H1 (cell line): Measurements from ENCODE around the gene PDZD2. TPM values are rescaled to one million over a fixed set of nuclear protein-coding genes. Genes with fewer than 3 reads are reported as not detected.

Experiments used
- CTCF ChIA-PET: fragments of 300-600 bp; sonication (Branson Sonifier 250); formaldehyde crosslinking; loops from one replicate; lab custom pipeline; 2021; ENCODE audit not compliant: partially characterized antibody; lab: Charles Lee
- POLR2A ChIA-PET: fragments of 300-600 bp; sonication (Branson Sonifier 250); formaldehyde crosslinking; loops from one replicate; lab custom pipeline; 2021; ENCODE audit warnings: inconsistent platforms; ENCODE audit not compliant: partially characterized antibody; lab: Charles Lee
- DNase-seq, 2 experiments: peaks; one replicate each; pipeline versions ENCODE4 v3.0.0 to v3.0.0-alpha.2; 2010 to 2022; ENCODE audit warnings: low spot score in 2 of 2, low read depth in 1 of 2, mixed read lengths in 1 of 2
- FAIRE-seq: peaks from 2 replicates; lab custom pipeline; 2011; peaks lifted over from hg19 to GRCh38; lab: Jason Lieb, UNC
- H2AFZ ChIP-seq: 2 replicates; pipeline ENCODE4 v1.8.1; 2012; ENCODE audit warnings: low read length, inconsistent platforms
- H2AK5ac ChIP-seq: 2 replicates; pipeline ENCODE4 v1.6.1; 2013; ENCODE audit warnings: low read depth, low read length
- H2BK120ac ChIP-seq: replicated peaks from 2 replicates; pipeline ENCODE3; 2013; ENCODE audit warnings: low read depth, low read length, inconsistent platforms
- H2BK12ac ChIP-seq: 2 replicates; pipeline ENCODE4 v1.6.1; 2013; ENCODE audit warnings: low read depth, low read length
- H2BK15ac ChIP-seq: 2 replicates; pipeline ENCODE4 v1.6.1; 2013; ENCODE audit warnings: low read length
- H2BK20ac ChIP-seq: 2 replicates; pipeline ENCODE4 v1.6.1; 2013; ENCODE audit warnings: low read length
- H2BK5ac ChIP-seq: 2 replicates; pipeline ENCODE4 v1.6.1; 2013; ENCODE audit warnings: low read depth, low read length
- H3K14ac ChIP-seq: 2 replicates; pipeline ENCODE4 v1.6.1; 2013; ENCODE audit warnings: inconsistent platforms; ENCODE audit not compliant: insufficient read length
- H3K18ac ChIP-seq: 2 replicates; pipeline ENCODE4 v1.6.1; 2013; ENCODE audit warnings: low read length; ENCODE audit errors: extremely low read depth
- H3K23ac ChIP-seq: 2 replicates; pipeline ENCODE4 v1.6.1; 2013; ENCODE audit warnings: inconsistent platforms; ENCODE audit not compliant: insufficient read length
- H3K23me2 ChIP-seq: 2 replicates; pipeline ENCODE4 v1.6.1; 2013; ENCODE audit warnings: low read depth, low read length
- H3K27ac ChIP-seq: 2 replicates; pipeline ENCODE4 v1.6.1; 2011; ENCODE audit warnings: low read depth, low read length, inconsistent platforms
- H3K27me3 ChIP-seq, 4 experiments: replicated peaks in 1 of 4; 1 replicate in 1 of 4; 2 replicates in 3 of 4; pipeline versions ENCODE4 v1.6.1 to v1.8.1; 2011 to 2013; ENCODE audit warnings: low read length in 3 of 4, mild to moderate bottlenecking in 3 of 4, inconsistent platforms in 2 of 4, mixed read lengths in 2 of 4, moderate library complexity in 1 of 4; ENCODE audit not compliant: control insufficient read depth in 3 of 4, insufficient read depth in 3 of 4; ENCODE audit errors: extremely low read depth in 1 of 4
- H3K36me3 ChIP-seq, 4 experiments: 2 replicates each; pipeline versions ENCODE4 v1.6.1 to v1.8.1; 2011 to 2013; ENCODE audit warnings: mild to moderate bottlenecking in 4 of 4, low read length in 3 of 4, moderate library complexity in 2 of 4, control low read depth in 1 of 4, inconsistent platforms in 1 of 4; ENCODE audit not compliant: insufficient read depth in 4 of 4, control insufficient read depth in 2 of 4
- H3K4ac ChIP-seq: replicated peaks from 2 replicates; pipeline ENCODE3; 2013; ENCODE audit warnings: low read length, low read depth, mixed read lengths, inconsistent platforms; ENCODE audit not compliant: insufficient read length
- H3K4me1 ChIP-seq, 4 experiments: replicated peaks in 1 of 4; 1 replicate in 1 of 4; 2 replicates in 3 of 4; pipeline versions ENCODE4 v1.6.1 to v1.8.1; 2011 to 2013; ENCODE audit warnings: low read length in 3 of 4, inconsistent platforms in 2 of 4, mixed read lengths in 1 of 4; ENCODE audit not compliant: insufficient read depth in 4 of 4, control insufficient read depth in 3 of 4
- H3K4me2 ChIP-seq, 2 experiments: 2 replicates each; pipeline versions ENCODE4 v1.6.1 to v1.8.1; 2011 to 2013; ENCODE audit warnings: low read depth in 2 of 2, low read length in 2 of 2, control low read depth in 1 of 2, inconsistent platforms in 1 of 2, mild to moderate bottlenecking in 1 of 2; ENCODE audit not compliant: insufficient read depth in 1 of 2
- H3K4me3 ChIP-seq, 4 experiments: fragments of 200-600, 300-600 bp in 1 of 4; sonication (generic), shearing (Covaris generic), sonication (Bioruptor Twin) in 1 of 4; 2 replicates each; pipeline versions ENCODE4 v1.5.1 to v1.8.1; 2011 to 2016; ENCODE audit warnings: low read length in 4 of 4, low read depth in 3 of 4, control low read depth in 2 of 4, inconsistent platforms in 2 of 4, mild to moderate bottlenecking in 2 of 4, mixed read lengths in 1 of 4, moderate library complexity in 1 of 4; ENCODE audit not compliant: insufficient read depth in 2 of 4; ENCODE audit errors: extremely low read depth in 1 of 4
- H3K56ac ChIP-seq: replicated peaks from 2 replicates; pipeline ENCODE3; 2013; ENCODE audit warnings: low read depth, mild to moderate bottlenecking, mixed read lengths, low read length, inconsistent platforms; ENCODE audit not compliant: insufficient read length
- H3K79me1 ChIP-seq: 2 replicates; pipeline ENCODE4 v1.6.1; 2013; ENCODE audit warnings: low read depth, low read length, control low read depth
- H3K79me2 ChIP-seq, 2 experiments: 2 replicates each; pipeline versions ENCODE4 v1.6.1 to v1.8.1; 2012 to 2013; ENCODE audit warnings: low read length in 2 of 2, mild to moderate bottlenecking in 2 of 2, inconsistent platforms in 1 of 2; ENCODE audit not compliant: insufficient read depth in 2 of 2, control insufficient read depth in 1 of 2
- H3K9ac ChIP-seq, 4 experiments: replicated peaks in 1 of 4; 1 replicate in 1 of 4; 2 replicates in 3 of 4; pipeline versions ENCODE4 v1.6.1 to v1.8.1; 2011 to 2013; ENCODE audit warnings: low read depth in 3 of 4, low read length in 3 of 4, control low read depth in 2 of 4, mild to moderate bottlenecking in 2 of 4, moderate library complexity in 2 of 4, inconsistent platforms in 1 of 4; ENCODE audit errors: extremely low read depth in 1 of 4
- H3K9me3 ChIP-seq, 2 experiments: 2 replicates each; pipeline versions ENCODE4 v1.6.1 to v1.8.1; 2012 to 2013; ENCODE audit warnings: mild to moderate bottlenecking in 2 of 2, moderate library complexity in 2 of 2, control low read depth in 1 of 2, inconsistent platforms in 1 of 2, low read depth in 1 of 2, low read length in 1 of 2, mixed read lengths in 1 of 2; ENCODE audit not compliant: insufficient read depth in 2 of 2
- H4K20me1 ChIP-seq, 2 experiments: replicated peaks in 1 of 2; 2 replicates each; pipeline versions ENCODE3 to v1.8.1; 2011 to 2013; ENCODE audit warnings: inconsistent platforms in 2 of 2, low read length in 2 of 2, mild to moderate bottlenecking in 1 of 2; ENCODE audit not compliant: insufficient read depth in 2 of 2, control insufficient read depth in 1 of 2
- H4K5ac ChIP-seq: 2 replicates; pipeline ENCODE4 v1.6.1; 2013; ENCODE audit warnings: low read length, low read depth, mixed read lengths, inconsistent platforms; ENCODE audit not compliant: insufficient read length
- H4K8ac ChIP-seq: 2 replicates; pipeline ENCODE4 v1.8.0; 2013; ENCODE audit warnings: mild to moderate bottlenecking, moderate library complexity, low read length, inconsistent platforms; ENCODE audit not compliant: insufficient read depth; ENCODE audit errors: extremely low read depth
- H4K91ac ChIP-seq: replicated peaks from 2 replicates; pipeline ENCODE3; 2013; ENCODE audit warnings: low read length, mixed read lengths, inconsistent platforms; ENCODE audit not compliant: insufficient read length
- BACH1 ChIP-seq: IDR thresholded peaks from 2 replicates; pipeline ENCODE4 v1.6.1; 2012; ENCODE audit warnings: low read length, improper control_type of control experiment
- BRCA1 ChIP-seq: IDR thresholded peaks from 2 replicates; pipeline ENCODE4 v1.6.1; 2012; ENCODE audit warnings: low read depth, low read length, improper control_type of control experiment
- CREB1 ChIP-seq: IDR thresholded peaks from 2 replicates; pipeline ENCODE4 v1.6.1; 2012; ENCODE audit warnings: inconsistent platforms
- FOSL1 ChIP-seq: IDR thresholded peaks from 2 replicates; pipeline ENCODE4 v1.6.1; 2011; ENCODE audit warnings: mild to moderate bottlenecking, low read depth, low read length, moderate library complexity; ENCODE audit not compliant: insufficient read depth
- POLR2A ChIP-seq, 2 experiments: IDR thresholded peaks; 1 replicate in 1 of 2; 2 replicates in 1 of 2; pipeline ENCODE4 v1.6.1; 2011; ENCODE audit warnings: low read depth in 2 of 2, low read length in 2 of 2, mild to moderate bottlenecking in 2 of 2; ENCODE audit errors: control extremely low read depth in 1 of 2
- POLR2AphosphoS5 ChIP-seq: IDR thresholded peaks from 2 replicates; pipeline ENCODE4 v1.6.1; 2011; ENCODE audit warnings: low read depth, low read length
- SP1 ChIP-seq: IDR thresholded peaks from 2 replicates; pipeline ENCODE4 v1.6.1; 2011; ENCODE audit warnings: low read depth, low read length
- TCF12 ChIP-seq: IDR thresholded peaks from 2 replicates; pipeline ENCODE4 v1.6.1; 2011; ENCODE audit warnings: low read depth, mild to moderate bottlenecking, low read length
- WGBS, 2 experiments: shearing (Covaris generic) in 1 of 2; methylation state at CpG; one replicate each; pipeline versions ENCODE4 v1.1.6 to v1.1.7; 2013 to 2015; ENCODE audit warnings: low lambda C conversion rate in 2 of 2, mixed read lengths in 2 of 2, inconsistent platforms in 1 of 2, low coverage in 1 of 2, missing lambda C conversion rate in 1 of 2; ENCODE audit not compliant: insufficient replicate concordance in 2 of 2, insufficient coverage in 1 of 2, insufficient read length in 1 of 2; ENCODE audit errors: extremely low coverage in 1 of 2, missing lambda C conversion rate in 1 of 2; 5-methylcytosine and 5-hydroxymethylcytosine counted together
- polyA plus RNA-seq, 7 experiments: library from polyadenylated mRNA; depleted of rRNA in 3 of 7; stranded (reverse) in 5 of 7; unstranded in 2 of 7; fragments of >200 nt in 5 of 7; fragments of 200-250 nt in 2 of 7; gene quantifications; 1 replicate in 5 of 7; 2 replicates in 1 of 7; 4 replicates in 1 of 7; pipeline versions ENCODE4 v1.2.1 to v1.2.3, GENCODE V29; 2011 to 2013; ENCODE audit warnings: missing spikeins in 2 of 7, mixed read lengths in 2 of 7
- total RNA-seq: library from RNA; stranded (reverse); fragmentation: NEBNext Ultra II Directional; extraction: Animal tissue kit (Norgen Biotek cat#: 25700); gene quantifications from 2 replicates; pipeline ENCODE4 v1.2.1, GENCODE V29; 2021
- TF ChIP-seq, protein P1 (sequence below): IDR thresholded peaks from 2 replicates; pipeline ENCODE4 v1.6.1; 2012; ENCODE audit warnings: inconsistent platforms
- TF ChIP-seq, protein P2 (sequence below): IDR thresholded peaks from 2 replicates; pipeline ENCODE4 v1.6.1; 2011; ENCODE audit warnings: low read length, improper control_type of control experiment

PDZD2 gene
- total and polyA plus RNA-seq, 2 of the 8 experiments (the other 6 are each of a cell fraction or from before 2014, with no cell fraction given), result 1.2 to 6.8 TPM

DNA sequence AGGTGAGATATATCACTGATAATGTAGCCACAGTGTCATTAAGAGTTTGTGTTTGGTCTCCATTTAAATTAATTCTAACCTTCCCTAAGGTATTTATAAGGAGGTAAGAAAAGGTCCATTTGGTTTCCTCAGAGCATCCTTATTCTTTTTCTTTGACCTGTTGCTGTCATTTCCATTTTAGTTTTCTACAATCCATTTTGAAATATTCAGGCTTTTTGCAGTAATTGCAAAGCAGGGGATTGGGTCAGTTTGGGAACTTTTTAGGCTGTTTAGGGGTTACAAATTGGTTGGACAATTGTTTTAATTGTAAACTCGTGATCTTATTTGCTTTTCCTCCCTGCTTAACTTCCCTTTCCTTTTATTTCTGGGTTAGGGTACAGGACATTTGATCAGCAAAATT is 42.6 kb upstream of the PDZD2 start:
- H3K4me1 ChIP-seq, result no peaks in the 10 kb centered on the region
- no peaks in the 10 kb centered on the region for H3K23me2 ChIP-seq
- H3K4ac ChIP-seq, result no peak overlapping the region
- TF ChIP-seq TCF12 (no peak), FOSL1 (no peak), POLR2A (IDR thresholded peaks at IDR 0.05; ENCODE audit: control extremely low read depth in 1 of 2, low read depth in 2 of 2, low read length in 2 of 2) (no peak), POLR2AphosphoS5 (no peak), BRCA1 (no peak), CREB1 (no peak), SP1 (no peak), BACH1 (no peak)
- TF ChIP-seq, protein P1, sequence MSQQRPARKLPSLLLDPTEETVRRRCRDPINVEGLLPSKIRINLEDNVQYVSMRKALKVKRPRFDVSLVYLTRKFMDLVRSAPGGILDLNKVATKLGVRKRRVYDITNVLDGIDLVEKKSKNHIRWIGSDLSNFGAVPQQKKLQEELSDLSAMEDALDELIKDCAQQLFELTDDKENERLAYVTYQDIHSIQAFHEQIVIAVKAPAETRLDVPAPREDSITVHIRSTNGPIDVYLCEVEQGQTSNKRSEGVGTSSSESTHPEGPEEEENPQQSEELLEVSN, result no peak
- TF ChIP-seq, protein P2, sequence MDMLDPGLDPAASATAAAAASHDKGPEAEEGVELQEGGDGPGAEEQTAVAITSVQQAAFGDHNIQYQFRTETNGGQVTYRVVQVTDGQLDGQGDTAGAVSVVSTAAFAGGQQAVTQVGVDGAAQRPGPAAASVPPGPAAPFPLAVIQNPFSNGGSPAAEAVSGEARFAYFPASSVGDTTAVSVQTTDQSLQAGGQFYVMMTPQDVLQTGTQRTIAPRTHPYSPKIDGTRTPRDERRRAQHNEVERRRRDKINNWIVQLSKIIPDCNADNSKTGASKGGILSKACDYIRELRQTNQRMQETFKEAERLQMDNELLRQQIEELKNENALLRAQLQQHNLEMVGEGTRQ, result no peak
- no peaks in the 10 kb centered on the region for H3K79me2 ChIP-seq
- H2BK120ac ChIP-seq, result no peak overlapping the region
- H3K27ac ChIP-seq, result no peak overlapping the region
- no peak overlapping the region for H2AK5ac ChIP-seq
- H3K4me3 ChIP-seq, result no peak overlapping the region
- no peak overlapping the region for H2BK15ac ChIP-seq
- 56% methylated on average over 1 of the region's 1 CpG; no CpG with 5 or more reads in 1 of the 2 experiments for WGBS, 2 experiments
- no peak overlapping the region for H3K14ac ChIP-seq
- FAIRE-seq, result no peak
- no peaks in the 10 kb centered on the region for H3K27me3 ChIP-seq
- H4K20me1 ChIP-seq, result no peaks in the 10 kb centered on the region
- H3K79me1 ChIP-seq, result no peaks in the 10 kb centered on the region
- H3K18ac ChIP-seq, result no peak overlapping the region
- ChIA-PET CTCF (interaction anchor here (1.5 to 1.6 kb wide), 2 partner anchors 13 to 42 kb away, joined by 3 to 9 read pairs; partner anchors contain the start of gene PDZD2), POLR2A (no interaction called here)
- H2BK5ac ChIP-seq, result no peak overlapping the region
- no peak overlapping the region for H3K4me2 ChIP-seq
- H3K9me3 ChIP-seq, result no peaks in the 10 kb centered on the region
- no peak overlapping the region for H4K5ac ChIP-seq
- H2AFZ ChIP-seq, result no peak overlapping the region
- H3K9ac ChIP-seq, result no peak overlapping the region
- no peak overlapping the region for H4K91ac ChIP-seq
- no peaks in the 10 kb centered on the region for H3K36me3 ChIP-seq
- no peak for DNase-seq
- H3K56ac ChIP-seq, result no peak overlapping the region
- no peak overlapping the region for H3K23ac ChIP-seq
- H2BK20ac ChIP-seq, result no peak overlapping the region
- no peak overlapping the region for H2BK12ac ChIP-seq
- no peak overlapping the region for H4K8ac ChIP-seq
